ENCODE results near the gene CCNYL1. TPM values are rescaled to one million over a fixed set of nuclear protein-coding genes. Genes with fewer than 3 reads are reported as not detected.
"Not testable (repeated sequence)": the region's sequence is repeated elsewhere in the genome, so short reads cannot be mapped to it uniquely, and the experiment has no call there.

CCNYL1 gene
- total RNA-seq, 4 donors from 2014 or later = 9.4 to 15.9 (median 13.1) TPM

DNA sequence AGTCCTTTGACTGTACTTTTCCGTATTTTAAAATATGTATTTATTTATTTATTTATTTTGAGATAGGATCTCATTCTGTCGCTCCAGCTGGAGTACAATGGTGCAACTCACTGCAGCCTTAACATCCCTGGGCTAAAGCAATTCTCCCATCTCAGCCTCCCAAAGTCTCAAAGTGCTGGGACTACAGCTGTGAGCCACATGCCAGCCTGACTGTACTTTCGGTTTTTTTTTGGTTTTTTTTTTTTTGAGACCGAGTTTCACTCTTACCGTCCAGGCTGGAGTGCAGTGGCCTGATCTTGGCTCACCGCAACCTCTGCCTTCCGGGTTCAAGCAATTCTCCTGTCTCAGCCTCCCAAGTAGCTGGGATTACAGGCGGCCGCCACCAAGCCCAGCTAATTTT is 28.9 kb upstream of the CCNYL1 start:
- Histone ChIP-seq H3K36me3 (no peaks in the 10 kb centered on the region), H3K4me3 (no peak overlapping the region), H3K9me3 (no peaks in the 10 kb centered on the region), H3K4me1 (peaks cover 0 to under 1% (median 0%) of the 10 kb centered on the region in 4 donors), H3K27me3 (peaks cover 0 to 8% of the 10 kb centered on the region in 2 donors), H3K27ac (no peak overlapping the region)
- no peak for DNase-seq (ENCODE audit: low spot score in 2 of 2)
- 94 to 97% methylated on average over 9 of the region's 9 CpGs for WGBS, 2 donors
- no peak for TF ChIP-seq POLR2A (IDR thresholded peaks at IDR 0.05)
- TF ChIP-seq, protein P1, sequence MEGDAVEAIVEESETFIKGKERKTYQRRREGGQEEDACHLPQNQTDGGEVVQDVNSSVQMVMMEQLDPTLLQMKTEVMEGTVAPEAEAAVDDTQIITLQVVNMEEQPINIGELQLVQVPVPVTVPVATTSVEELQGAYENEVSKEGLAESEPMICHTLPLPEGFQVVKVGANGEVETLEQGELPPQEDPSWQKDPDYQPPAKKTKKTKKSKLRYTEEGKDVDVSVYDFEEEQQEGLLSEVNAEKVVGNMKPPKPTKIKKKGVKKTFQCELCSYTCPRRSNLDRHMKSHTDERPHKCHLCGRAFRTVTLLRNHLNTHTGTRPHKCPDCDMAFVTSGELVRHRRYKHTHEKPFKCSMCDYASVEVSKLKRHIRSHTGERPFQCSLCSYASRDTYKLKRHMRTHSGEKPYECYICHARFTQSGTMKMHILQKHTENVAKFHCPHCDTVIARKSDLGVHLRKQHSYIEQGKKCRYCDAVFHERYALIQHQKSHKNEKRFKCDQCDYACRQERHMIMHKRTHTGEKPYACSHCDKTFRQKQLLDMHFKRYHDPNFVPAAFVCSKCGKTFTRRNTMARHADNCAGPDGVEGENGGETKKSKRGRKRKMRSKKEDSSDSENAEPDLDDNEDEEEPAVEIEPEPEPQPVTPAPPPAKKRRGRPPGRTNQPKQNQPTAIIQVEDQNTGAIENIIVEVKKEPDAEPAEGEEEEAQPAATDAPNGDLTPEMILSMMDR (IDR thresholded peaks at IDR 0.05) = no peak

DNA sequence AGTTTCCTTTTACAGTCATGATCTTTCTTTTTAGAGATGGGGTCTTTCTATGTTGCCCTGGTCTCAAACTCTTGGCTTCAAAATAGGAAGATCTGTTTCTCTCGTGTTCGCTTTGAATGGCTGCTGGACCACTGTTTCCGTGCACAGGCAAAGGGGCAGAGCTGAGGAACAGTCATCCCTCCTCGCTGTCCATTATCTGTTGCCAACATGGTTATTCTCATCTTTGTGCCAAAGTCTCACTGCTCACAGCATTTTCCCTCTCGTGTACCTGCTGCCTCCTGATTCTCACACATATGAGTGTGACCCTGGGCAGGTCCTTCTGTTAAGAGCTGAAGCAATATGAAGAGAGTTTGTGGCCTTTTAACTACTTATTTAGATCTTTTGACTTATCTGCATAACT is 28.0 kb upstream of the CCNYL1 start:
- no peak for DNase-seq (ENCODE audit: low spot score in 2 of 2)
- 84% methylated on average over 5 of the region's 5 CpGs for WGBS, 2 donors
- Histone ChIP-seq H3K27me3 (peaks cover 0 to 8% of the 10 kb centered on the region in 2 donors), H3K4me3 (no peak overlapping the region), H3K9me3 (no peaks in the 10 kb centered on the region), H3K27ac (peak overlapping the region in 1 of 4 donors; percentile 16), H3K36me3 (no peaks in the 10 kb centered on the region), H3K4me1 (no peaks in the 10 kb centered on the region)
- no peak for TF ChIP-seq EP300 (IDR thresholded peaks at IDR 0.05)
- TF ChIP-seq, protein P1 (IDR thresholded peaks at IDR 0.05) = no peak
- no peak for TF ChIP-seq POLR2A (IDR thresholded peaks at IDR 0.05)

DNA sequence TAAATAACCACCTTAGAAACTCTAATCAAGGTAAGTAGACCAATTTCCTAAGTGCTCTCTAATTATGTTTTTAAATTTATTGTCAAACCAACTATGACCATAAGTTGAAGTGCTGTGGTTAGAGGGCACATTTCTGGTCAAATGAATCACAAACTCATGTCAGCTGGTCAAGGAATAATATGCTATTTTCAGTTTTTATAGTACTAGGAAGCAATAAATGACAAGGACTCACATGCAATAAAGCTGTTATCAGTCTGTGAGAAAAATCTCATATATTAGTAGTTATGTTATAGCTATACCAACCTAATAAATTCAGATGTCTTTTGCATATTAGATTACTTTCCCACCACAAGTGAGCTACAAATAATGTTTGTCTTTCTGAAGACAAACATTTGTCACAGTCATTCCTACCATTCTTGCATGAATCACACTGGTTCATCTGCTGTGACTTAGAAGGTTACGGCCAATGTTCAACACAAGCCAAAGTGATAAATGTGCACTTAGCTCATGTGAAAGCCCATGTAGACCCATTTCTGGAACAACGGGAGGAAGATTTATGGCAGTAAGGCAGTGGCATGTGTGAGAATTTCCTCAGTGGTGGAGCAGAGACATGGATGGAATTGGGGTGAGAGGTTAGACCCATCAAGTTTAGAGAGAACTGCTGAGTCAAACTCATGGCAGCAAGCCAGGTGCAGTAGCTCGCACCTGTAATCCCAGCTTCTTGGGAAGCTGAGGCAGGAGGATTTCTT is 27.4 kb upstream of the CCNYL1 start:
- H3K27ac ChIP-seq = peak overlapping the region in 1 of 4 donors; percentile 16
- H3K36me3 ChIP-seq = no peaks in the 10 kb centered on the region
- no peaks in the 10 kb centered on the region for H3K4me1 ChIP-seq
- no peaks in the 10 kb centered on the region for H3K9me3 ChIP-seq
- no peak for DNase-seq (ENCODE audit: low spot score in 2 of 2)
- WGBS, 2 donors = 51 to 58% methylated on average over 3 of the region's 3 CpGs
- no peak overlapping the region for H3K4me3 ChIP-seq
- H3K27me3 ChIP-seq = peaks cover 0 to 8% of the 10 kb centered on the region in 2 donors
- TF ChIP-seq EP300 (IDR thresholded peaks at IDR 0.05) (no peak), POLR2A (IDR thresholded peaks at IDR 0.05) (no peak)
- TF ChIP-seq, protein P1 (IDR thresholded peaks at IDR 0.05) = no peak

DNA sequence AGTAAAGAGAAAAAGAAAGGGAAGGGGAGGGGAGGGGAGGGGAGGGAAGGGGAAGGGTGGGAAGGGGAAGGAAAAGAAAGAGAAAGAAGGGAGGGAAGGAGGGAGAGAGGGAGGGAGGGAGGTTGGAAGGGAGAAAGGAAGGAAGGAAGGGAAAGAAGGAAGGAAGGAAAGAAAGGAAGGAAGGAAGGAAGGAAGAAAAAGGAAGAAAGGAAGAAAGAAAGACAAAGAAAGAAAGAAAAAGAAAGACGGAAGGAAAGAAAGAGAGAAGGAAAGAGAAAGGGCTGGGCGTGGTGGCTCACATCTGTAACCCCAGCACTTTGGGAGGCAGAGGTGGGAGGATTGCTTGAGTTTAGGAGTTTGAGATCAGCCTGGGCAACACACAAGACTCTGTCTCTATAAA is 24.6 kb upstream of the CCNYL1 start:
- H3K4me1 ChIP-seq = no peaks in the 10 kb centered on the region
- DNase-seq (ENCODE audit: low spot score in 2 of 2) = no peak
- no peaks in the 10 kb centered on the region for H3K9me3 ChIP-seq
- H3K4me3 ChIP-seq = no peak overlapping the region
- no peak overlapping the region for H3K27ac ChIP-seq
- TF ChIP-seq, protein P1 (IDR thresholded peaks at IDR 0.05) = no peak
- TF ChIP-seq EP300 (IDR thresholded peaks at IDR 0.05) = no peak
- no peak for TF ChIP-seq POLR2A (IDR thresholded peaks at IDR 0.05)
- no peaks in the 10 kb centered on the region for H3K27me3 ChIP-seq
- no peaks in the 10 kb centered on the region for H3K36me3 ChIP-seq
- WGBS, 2 donors = 70% methylated on average over 2 of the region's 2 CpGs

DNA sequence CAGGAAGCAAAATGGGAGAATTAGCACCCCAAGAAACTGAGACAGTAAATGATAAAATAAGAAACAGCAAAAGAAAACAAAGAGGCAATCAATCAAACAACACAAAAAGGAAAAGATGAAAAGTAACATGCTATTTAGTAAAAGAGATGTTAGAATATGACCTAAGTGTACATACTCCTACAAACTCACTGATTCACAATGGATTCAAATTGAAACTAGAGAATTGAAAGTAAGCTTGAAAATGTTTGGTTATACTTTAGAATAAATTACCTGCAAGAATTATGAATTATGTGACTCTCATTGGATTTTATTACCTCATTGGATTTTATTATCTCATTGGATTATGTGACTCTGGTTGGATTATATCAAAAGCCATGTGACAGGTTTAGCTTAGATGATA is 22.8 kb upstream of the CCNYL1 start:
- H3K36me3 ChIP-seq = no peaks in the 10 kb centered on the region
- H3K27me3 ChIP-seq = no peaks in the 10 kb centered on the region
- H3K4me1 ChIP-seq = no peaks in the 10 kb centered on the region
- no peak overlapping the region for H3K27ac ChIP-seq
- no peak overlapping the region for H3K4me3 ChIP-seq
- H3K9me3 ChIP-seq = no peaks in the 10 kb centered on the region
- DNase-seq (ENCODE audit: low spot score in 2 of 2) = no peak
- TF ChIP-seq, protein P1 (IDR thresholded peaks at IDR 0.05) = no peak
- TF ChIP-seq POLR2A (IDR thresholded peaks at IDR 0.05) (no peak), EP300 (IDR thresholded peaks at IDR 0.05) (no peak)

DNA sequence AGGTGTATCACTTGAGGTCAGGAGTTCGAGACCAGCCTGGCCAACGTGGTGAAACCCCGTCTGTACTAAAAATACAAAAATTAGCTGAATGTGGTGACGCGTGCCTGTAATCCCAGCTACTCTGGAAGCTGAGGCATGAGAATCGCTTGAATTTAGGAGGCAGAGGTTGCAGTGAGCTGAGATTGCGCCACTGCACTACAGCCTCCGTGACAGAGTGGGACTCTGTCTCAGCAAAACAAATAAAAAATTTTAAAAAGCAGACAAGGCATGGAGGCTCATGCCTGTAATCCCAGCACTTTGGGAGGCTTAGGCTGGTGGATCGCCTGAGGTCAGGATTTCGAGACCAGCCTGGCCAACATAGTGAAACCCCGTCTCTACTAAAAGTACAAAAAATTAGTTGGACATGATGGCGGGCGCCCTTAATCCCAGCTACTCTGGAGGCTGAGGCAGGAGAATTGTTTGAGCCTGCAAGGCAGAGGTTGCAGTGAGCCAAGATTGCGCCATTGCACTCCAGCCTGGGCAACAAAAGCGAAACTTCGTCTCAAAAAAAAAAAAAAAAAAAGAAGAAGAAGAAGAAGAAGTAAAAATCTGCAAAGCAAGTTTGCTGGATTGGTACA is 20.5 kb upstream of the CCNYL1 start:
- not testable (repeated sequence) for H3K4me3 ChIP-seq; H3K36me3 ChIP-seq; DNase-seq (ENCODE audit: low spot score in 2 of 2); H3K9me3 ChIP-seq; H3K27ac ChIP-seq; H3K4me1 ChIP-seq; H3K27me3 ChIP-seq
- 90 to 91% methylated on average over 16 of the region's 16 CpGs for WGBS, 2 donors

Measured in tibial nerve (tissue), 4 donors.